Spleen (tissue), 11 donors: ENCODE measurements around the gene HID1. TPM values are rescaled to one million over a fixed set of nuclear protein-coding genes. Genes with fewer than 3 reads are reported as not detected.
"Not testable (repeated sequence)": the region's sequence is repeated elsewhere in the genome, so short reads cannot be mapped to it uniquely, and the experiment has no call there.

Experiments
- DNase-seq: peaks from one replicate; pipeline ENCODE4 v3.0.0-alpha.2; 2020
- H3K27ac ChIP-seq, 8 donors: fragments of 200-600 bp; sonication (generic) in 7 of 8; 1 replicate in 4 of 8; 2 replicates in 4 of 8; pipeline versions ENCODE4 v1.5.0 to v1.8.0; 2016 to 2021; ENCODE audit warnings: inconsistent platforms in 4 of 8, mild to moderate bottlenecking in 4 of 8, moderate library complexity in 1 of 8
- H3K27me3 ChIP-seq, 7 donors: fragments of 200-600 bp; sonication (generic) in 6 of 7; replicated peaks in 1 of 7; 1 replicate in 4 of 7; 2 replicates in 3 of 7; pipeline versions ENCODE4 v1.5.0 to v1.8.0; 2016 to 2021; ENCODE audit warnings: inconsistent platforms in 3 of 7, mild to moderate bottlenecking in 1 of 7
- H3K36me3 ChIP-seq, 6 donors: fragments of 200-600 bp; sonication (generic) in 5 of 6; 1 replicate in 4 of 6; 2 replicates in 2 of 6; pipeline versions ENCODE4 v1.5.0 to v1.8.0; 2016 to 2021; ENCODE audit warnings: inconsistent platforms in 2 of 6
- H3K4me1 ChIP-seq, 6 donors: fragments of 200-600 bp; sonication (generic) in 5 of 6; 1 replicate in 3 of 6; 2 replicates in 3 of 6; pipeline versions ENCODE4 v1.5.0 to v1.8.0; 2016 to 2021; ENCODE audit warnings: inconsistent platforms in 3 of 6
- H3K4me3 ChIP-seq, 8 donors: fragments of 200-600 bp; sonication (generic) in 7 of 8; 1 replicate in 4 of 8; 2 replicates in 4 of 8; pipeline versions ENCODE4 v1.5.0 to v1.8.0; 2016 to 2021; ENCODE audit warnings: inconsistent platforms in 4 of 8, mild to moderate bottlenecking in 4 of 8, moderate library complexity in 2 of 8
- H3K9me3 ChIP-seq, 8 donors: fragments of 200-600 bp; sonication (generic) in 7 of 8; 1 replicate in 4 of 8; 2 replicates in 4 of 8; pipeline versions ENCODE4 v1.5.0 to v1.8.0; 2016 to 2021; ENCODE audit warnings: inconsistent platforms in 4 of 8
- POLR2A ChIP-seq, 3 donors: fragments of 450-650 bp; IDR thresholded peaks; one replicate each; pipeline ENCODE4 v1.5.1; 2017; ENCODE audit warnings: antibody characterized with exemption in 3 of 3, mild to moderate bottlenecking in 1 of 3
- POLR2AphosphoS5 ChIP-seq, 3 donors: sonication (generic); formaldehyde crosslinking; IDR thresholded peaks; one replicate each; pipeline ENCODE4 v1.5.1; 2017; ENCODE audit warnings: antibody characterized with exemption in 3 of 3
- WGBS, 5 donors: extraction: QIAGEN DNeasy Blood & Tissue Kit in 3 of 5; methylation state at CpG; one replicate each; pipeline versions ENCODE4 v1.1.5 to v1.1.7; 2013 to 2018; 5-methylcytosine and 5-hydroxymethylcytosine counted together
- intact Hi-C: fragments of 100-400 bp; cut with DNase I; formaldehyde crosslinking; loops from one replicate; pipeline ENCODE4 v1.15.0; 2023; ENCODE audit warnings: low total_unique reads
- polyA plus RNA-seq, 3 donors: library from polyadenylated mRNA; stranded (reverse); fragments of 200-250 nt; gene quantifications; one replicate each; pipeline ENCODE4 v1.2.1, GENCODE V29; 2013
- total RNA-seq, 7 donors: library from RNA; depleted of rRNA in 3 of 7; stranded (reverse); fragments of >200 nt in 3 of 7; fragmentation: NEBNext Ultra II Directional in 4 of 7; extraction: Animal tissue kit (Norgen Biotek cat#: 25700) in 4 of 7; gene quantifications; one replicate each; pipeline versions ENCODE4 v1.1.0 to v1.2.1, GENCODE V29; 2016 to 2021
- TF ChIP-seq, protein P1 (sequence below), 11 experiments: fragments of 200-600 bp in 7 of 11; fragments of 450-650 bp in 4 of 11; sonication (generic) in 4 of 11; IDR thresholded peaks in 8 of 11; conservative IDR thresholded peaks in 3 of 11; 1 replicate in 7 of 11; 2 replicates in 4 of 11; pipeline versions ENCODE4 v1.4.0 to v1.8.0; 2016 to 2021; ENCODE audit warnings: antibody characterized with exemption in 11 of 11, inconsistent platforms in 4 of 11, mild to moderate bottlenecking in 1 of 11
- donor health status: healthy with polysubstance abuse.
- donor health status: DM: no; HTN: no; CAD: no; lungs with moderate emphysema.
- donor health status: DM: no; HTN: no; CAD: no.
- donor health status: Bipolar disorder and iron deficiency.
- donor health status: healthy.
- donor health status: DM: no; HTN: no; CAD: no.
- donor health status: DM: yes; HTN: yes; CAD: no.

Gene HID1
- total and polyA plus RNA-seq, 10 donors: 5.2 to 39.4 (median 24.8) TPM

DNA sequence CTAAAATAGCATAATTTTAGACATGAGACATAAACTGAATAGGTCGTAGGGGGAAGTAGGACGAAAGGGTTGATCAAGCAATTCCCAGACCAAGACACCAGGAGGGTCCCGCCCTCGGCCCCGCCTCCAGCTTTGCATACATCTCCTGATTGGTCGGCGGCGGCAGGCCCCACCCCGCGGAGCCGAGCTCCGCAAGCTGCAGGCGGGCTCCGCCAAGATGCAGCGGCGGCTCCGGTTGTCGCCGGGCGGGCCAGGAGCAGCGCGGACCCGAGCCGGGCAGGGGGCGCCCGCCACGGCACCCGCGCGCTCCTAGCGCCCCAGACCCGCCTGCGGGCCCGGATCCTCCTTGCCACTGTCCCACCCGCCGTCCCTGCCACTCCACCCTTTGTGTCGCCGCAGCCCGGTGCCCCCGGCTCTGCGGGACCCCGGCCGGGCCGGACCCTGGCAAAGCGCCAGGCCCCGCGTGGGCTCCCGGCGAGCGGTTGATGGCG lies 14.9 kb upstream of the HID1 start, which contains the start of gene CDR2L:
CDR2L (plus strand) TSS at position 215 of the 491 bp plus-strand sequence. CDS start 412 bp downstream, outside the sequence.
- H3K4me3 ChIP-seq: peak within 1 kb of the TSS; percentile 44 to 85 (median 78)
- intact Hi-C loops: no loop called here
- WGBS, 5 donors: 0 to 1% (median 1%) methylated on average over 13 to 51 of the region's 51 CpGs
- peak within 1 kb of the TSS; percentile 40 to 84 (median 78) for H3K27ac ChIP-seq
- H3K9me3 ChIP-seq: no peaks in the 10 kb centered on the region
- H3K36me3 ChIP-seq: no peaks in the 10 kb centered on the region
- peak; percentile 98 for DNase-seq
- peak; percentile 64 to 86 (median 83) for TF ChIP-seq POLR2AphosphoS5 (IDR thresholded peaks at IDR 0.05)
- TF ChIP-seq, protein P1, sequence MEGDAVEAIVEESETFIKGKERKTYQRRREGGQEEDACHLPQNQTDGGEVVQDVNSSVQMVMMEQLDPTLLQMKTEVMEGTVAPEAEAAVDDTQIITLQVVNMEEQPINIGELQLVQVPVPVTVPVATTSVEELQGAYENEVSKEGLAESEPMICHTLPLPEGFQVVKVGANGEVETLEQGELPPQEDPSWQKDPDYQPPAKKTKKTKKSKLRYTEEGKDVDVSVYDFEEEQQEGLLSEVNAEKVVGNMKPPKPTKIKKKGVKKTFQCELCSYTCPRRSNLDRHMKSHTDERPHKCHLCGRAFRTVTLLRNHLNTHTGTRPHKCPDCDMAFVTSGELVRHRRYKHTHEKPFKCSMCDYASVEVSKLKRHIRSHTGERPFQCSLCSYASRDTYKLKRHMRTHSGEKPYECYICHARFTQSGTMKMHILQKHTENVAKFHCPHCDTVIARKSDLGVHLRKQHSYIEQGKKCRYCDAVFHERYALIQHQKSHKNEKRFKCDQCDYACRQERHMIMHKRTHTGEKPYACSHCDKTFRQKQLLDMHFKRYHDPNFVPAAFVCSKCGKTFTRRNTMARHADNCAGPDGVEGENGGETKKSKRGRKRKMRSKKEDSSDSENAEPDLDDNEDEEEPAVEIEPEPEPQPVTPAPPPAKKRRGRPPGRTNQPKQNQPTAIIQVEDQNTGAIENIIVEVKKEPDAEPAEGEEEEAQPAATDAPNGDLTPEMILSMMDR (IDR thresholded peaks at IDR 0.05 in 8 of 11, conservative IDR thresholded peaks at IDR 0.05 in 3 of 11): peak in 2 of 11 experiments; percentile 29 to 34
- TF ChIP-seq POLR2A (IDR thresholded peaks at IDR 0.05): no peak
- H3K27me3 ChIP-seq: peaks cover 0 to 27% (median 4%) of the 10 kb centered on the region in 7 donors
- H3K4me1 ChIP-seq: peaks cover 4 to 42% (median 21%) of the 10 kb centered on the region in 6 donors

DNA sequence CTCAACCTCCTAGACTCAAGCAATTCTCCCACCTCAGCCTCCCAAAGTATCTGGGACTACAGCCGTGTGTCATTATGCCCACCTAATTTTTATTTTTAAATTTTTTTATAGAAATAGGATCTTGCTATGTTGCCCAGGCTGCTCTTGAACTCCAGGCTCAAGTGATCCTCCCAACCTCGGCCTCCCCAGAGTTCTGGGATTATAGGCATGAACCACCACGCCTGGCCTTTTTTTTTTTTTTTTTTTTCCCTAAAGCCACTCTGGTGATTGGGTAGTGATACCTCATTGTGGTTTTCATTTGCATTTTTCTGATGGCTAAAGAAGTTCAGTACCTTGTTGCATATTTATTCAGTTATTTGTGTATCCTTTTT lies 13.6 kb upstream of the HID1 start:
- 80 to 96% (median 90%) methylated on average over 3 of the region's 3 CpGs for WGBS, 5 donors
- no peak overlapping the region for H3K4me3 ChIP-seq
- H3K9me3 ChIP-seq: no peaks in the 10 kb centered on the region
- TF ChIP-seq POLR2AphosphoS5 (IDR thresholded peaks at IDR 0.05) (no peak), POLR2A (IDR thresholded peaks at IDR 0.05) (no peak)
- TF ChIP-seq, protein P1 (IDR thresholded peaks at IDR 0.05 in 8 of 11, conservative IDR thresholded peaks at IDR 0.05 in 3 of 11): no peak
- no peaks in the 10 kb centered on the region for H3K36me3 ChIP-seq
- H3K27ac ChIP-seq: no peak overlapping the region
- no peak for DNase-seq
- peaks cover 4 to 55% (median 32%) of the 10 kb centered on the region in 6 donors for H3K4me1 ChIP-seq
- H3K27me3 ChIP-seq: peaks cover 0 to 40% (median 4%) of the 10 kb centered on the region in 7 donors
- intact Hi-C loops: no loop called here

DNA sequence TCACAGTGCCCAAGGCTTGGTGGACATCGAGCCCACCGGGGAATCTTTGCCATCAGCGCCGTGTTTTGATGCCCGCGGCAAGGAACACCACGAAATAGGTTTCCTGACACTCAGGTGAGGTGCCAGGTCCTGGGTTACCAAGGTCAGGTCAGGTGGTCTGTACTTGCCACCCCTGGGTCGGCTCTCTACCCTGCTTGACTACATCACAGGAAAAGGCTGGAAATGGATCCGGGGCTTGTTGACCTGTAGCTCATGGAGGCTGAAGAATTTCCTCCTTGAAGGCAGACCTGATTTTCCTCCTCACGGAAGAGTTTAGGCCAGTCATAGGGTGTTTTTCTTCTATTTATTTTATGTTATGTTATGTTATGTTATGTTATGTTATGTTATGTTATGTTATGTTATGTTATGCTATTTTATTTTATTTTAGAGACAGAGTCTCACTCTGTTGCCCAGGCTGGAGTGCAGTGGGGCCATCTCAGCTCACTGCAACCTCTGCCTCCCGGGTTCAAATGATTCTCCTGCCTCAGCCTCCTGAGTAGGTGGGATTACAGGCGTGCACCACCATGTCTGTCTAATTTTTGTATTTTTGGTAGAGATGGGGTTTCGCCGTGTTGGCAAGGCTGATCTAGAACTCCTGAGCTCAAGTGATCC lies 10.2 kb upstream of the HID1 start:
- H3K36me3 ChIP-seq, H3K9me3 ChIP-seq, intact Hi-C loops, DNase-seq: not testable (repeated sequence)
- Histone ChIP-seq H3K4me1 (peaks cover 4 to 47% (median 26%) of the 10 kb centered on the region in 6 donors), H3K27me3 (peaks cover 0 to 45% (median 0%) of the 10 kb centered on the region in 7 donors), H3K4me3 (peak overlapping the region; percentile 27 to 75 (median 49)), H3K27ac (peak overlapping the region; percentile 54 to 87 (median 80))
- WGBS, 5 donors: 36 to 55% (median 37%) methylated on average over 9 to 14 of the region's 14 CpGs

DNA sequence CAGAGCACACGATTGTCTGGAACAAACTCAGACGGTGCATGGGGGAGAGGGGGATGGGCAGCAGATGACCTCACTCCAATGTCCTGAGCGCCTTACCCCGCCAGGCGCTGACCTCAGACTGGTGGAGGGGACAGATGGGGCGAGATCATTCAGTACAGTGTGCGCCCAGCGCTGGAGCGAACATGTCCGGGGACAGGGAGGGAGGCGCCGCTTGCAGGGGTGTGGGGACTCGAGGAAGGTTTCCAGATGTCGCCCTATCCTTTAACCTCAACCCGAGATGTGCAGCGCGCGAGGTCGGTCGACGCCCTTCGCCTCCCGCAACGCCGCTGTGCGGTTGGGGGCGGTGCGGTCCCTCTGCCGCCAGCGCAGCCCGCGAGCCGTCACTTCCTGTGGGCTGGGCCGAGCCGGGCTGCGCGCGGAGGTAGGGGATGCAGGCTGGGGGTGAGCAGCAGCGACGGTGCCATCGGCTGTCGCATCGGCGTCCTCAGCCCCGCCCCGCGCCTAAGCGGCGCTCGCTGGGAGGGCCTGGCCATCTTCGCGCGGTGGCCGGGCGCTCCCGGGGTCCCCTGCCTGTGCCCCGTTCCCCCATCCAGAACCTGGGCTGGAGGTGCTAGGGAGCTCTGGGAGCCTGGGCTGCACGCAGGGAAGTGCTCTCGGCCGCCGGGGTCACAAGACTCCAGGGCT lies 9.6 kb upstream of the HID1 start:
- 0 to 1% (median 0%) methylated on average over 25 to 61 of the region's 61 CpGs for WGBS, 5 donors
- peak overlapping the region; percentile 54 to 87 (median 80) for H3K27ac ChIP-seq
- TF ChIP-seq POLR2AphosphoS5 (IDR thresholded peaks at IDR 0.05) (peak; percentile 74 to 86 (median 83)), POLR2A (IDR thresholded peaks at IDR 0.05) (peak in 2 of 3 donors; percentile 10 to 35)
- TF ChIP-seq, protein P1 (IDR thresholded peaks at IDR 0.05 in 8 of 11, conservative IDR thresholded peaks at IDR 0.05 in 3 of 11): peak in 2 of 11 experiments; percentile 8 to 30
- no peaks in the 10 kb centered on the region for H3K36me3 ChIP-seq
- no peaks in the 10 kb centered on the region for H3K9me3 ChIP-seq
- peaks cover 4 to 40% (median 22%) of the 10 kb centered on the region in 6 donors for H3K4me1 ChIP-seq
- H3K4me3 ChIP-seq: peak overlapping the region; percentile 27 to 75 (median 49)
- peaks cover 0 to 40% (median 0%) of the 10 kb centered on the region in 7 donors for H3K27me3 ChIP-seq
- peak; percentile 94 for DNase-seq
- intact Hi-C loops: no loop called here
